Fibroblast of lung (primary cell): ENCODE results near the gene LHFPL6.

Experiments used
- CTCF ChIP-seq, 2 donors: IDR thresholded peaks in 1 of 2; conservative IDR thresholded peaks in 1 of 2; 1 replicate in 1 of 2; 2 replicates in 1 of 2; pipeline ENCODE4 v1.5.1; 2011 to 2012; ENCODE audit warnings: low read length in 2 of 2, control low read depth in 1 of 2, inconsistent platforms in 1 of 2, low read depth in 1 of 2, mild to moderate bottlenecking in 1 of 2
- EZH2 ChIP-seq: IDR thresholded peaks from 2 replicates; pipeline ENCODE4 v1.5.1; 2012; ENCODE audit warnings: low read length, control low read depth, mild to moderate bottlenecking; ENCODE audit errors: missing control alignments

DNA sequence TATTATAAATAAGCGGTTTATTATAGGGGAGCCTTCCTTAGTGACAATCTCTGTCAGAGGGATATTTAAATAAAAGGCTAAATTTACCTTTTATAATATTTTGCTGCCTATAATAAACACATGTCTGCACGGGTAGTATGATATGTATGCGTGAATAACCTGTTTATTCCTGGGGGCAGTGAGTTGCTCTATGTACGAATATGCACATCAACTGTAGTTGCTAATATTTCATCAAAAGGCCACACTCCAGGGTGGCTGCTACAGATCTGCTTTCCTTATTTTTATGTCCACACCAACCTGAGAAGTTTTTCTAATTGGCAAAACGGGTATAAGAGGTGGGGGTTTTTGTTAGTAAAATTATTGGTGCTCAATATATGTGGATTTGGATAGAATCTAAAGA lies 192.0 kb downstream of the LHFPL6 start:
- TF ChIP-seq CTCF (conservative IDR thresholded peaks at IDR 0.05 in 1 of 2, IDR thresholded peaks at IDR 0.05 in 1 of 2; ENCODE audit: low read depth in 1 of 2, low read length in 2 of 2) (no peak), EZH2 (no peak)
